ENCODE results near the gene TCEAL4. TPM values are rescaled to one million over a fixed set of nuclear protein-coding genes. Genes with fewer than 3 reads are reported as not detected.

TCEAL4 gene
- polyA plus RNA-seq, 1 donor (not counting 4 experiments of a cell fraction or from before 2014, with no cell fraction given), result 73.1 TPM

- no peak for TF ChIP-seq CTCF (optimal IDR thresholded peaks at IDR 0.05 in 1 of 3, IDR thresholded peaks at IDR 0.05 in 1 of 3, conservative IDR thresholded peaks at IDR 0.05 in 1 of 3; ENCODE audit: extremely low read depth in 1 of 3, insufficient read depth in 2 of 3, low read length in 3 of 3)
- no peak for TF ChIP-seq EZH2 (IDR thresholded peaks at IDR 0.05; ENCODE audit: low read length)
- Histone ChIP-seq H4K20me1 (ENCODE audit: control insufficient read depth, extremely low read depth, insufficient read depth, low read length) (no peaks in the 10 kb centered on the region), H3K9me1 (ENCODE audit: control insufficient read depth, extremely low read depth, insufficient read depth, low read length) (no peaks in the 10 kb centered on the region), H3K4me2 (ENCODE audit: control insufficient read depth, extremely low read depth, insufficient read depth, low read depth, low read length) (peak overlapping the region; percentile 75), H3K9me3 (ENCODE audit: control insufficient read depth, low read depth, low read length) (no peaks in the 10 kb centered on the region), H3K27me3 (ENCODE audit: control insufficient read depth, extremely low read depth, insufficient read depth, low read length) (no peaks in the 10 kb centered on the region), H3K79me2 (ENCODE audit: control insufficient read depth, insufficient read depth, low read length) (no peaks in the 10 kb centered on the region), H2AFZ (ENCODE audit: control insufficient read depth, low read length) (no peak overlapping the region), H3K27ac (ENCODE audit: control insufficient read depth, insufficient read depth, low read length) (peak overlapping the region; percentile 88), H3K9ac (ENCODE audit: control insufficient read depth, extremely low read depth, insufficient read depth, low read length) (peak overlapping the region; percentile 62), H3K4me3 (ENCODE audit: control insufficient read depth in 2 of 3, extremely low read depth in 1 of 3, insufficient read depth in 2 of 3, low read depth in 1 of 3, low read length in 3 of 3) (no peak overlapping the region), H3K36me3 (ENCODE audit: control insufficient read depth in 2 of 2, extremely low read depth in 1 of 2, insufficient read depth in 2 of 2, low read length in 2 of 2) (no peaks in the 10 kb centered on the region), H3K4me1 (ENCODE audit: control insufficient read depth, extremely low read depth, insufficient read depth, low read length) (peaks cover 36% of the 10 kb centered on the region)
- FAIRE-seq (peak; percentile 93), DNase-seq (ENCODE audit: low read depth, low spot score) (peak; percentile 17)
- dilution Hi-C loops (cut with MboI; ENCODE audit: extremely low pct_ligation_motif_present, low sequenced_read_pairs), result no loop called here
These were observed 46.6 kb upstream of the TCEAL4 start for GRCh38 chrX:103538728-103539127.

- no peak for FAIRE-seq
- dilution Hi-C loops (cut with MboI; ENCODE audit: extremely low pct_ligation_motif_present, low sequenced_read_pairs), result no loop called here
- no peak overlapping the region for H3K9ac ChIP-seq (ENCODE audit: control insufficient read depth, extremely low read depth, insufficient read depth, low read length)
These were observed 45.6 kb upstream of the TCEAL4 start for GRCh38 chrX:103539695-103540094.

More at GRCh38 chrX:103539695-103540094, 45.6 kb upstream of the TCEAL4 start:
- Histone ChIP-seq H2AFZ (ENCODE audit: control insufficient read depth, low read length) (no peak overlapping the region), H3K4me2 (ENCODE audit: control insufficient read depth, extremely low read depth, insufficient read depth, low read depth, low read length) (peak overlapping the region; percentile 0), H3K36me3 (ENCODE audit: control insufficient read depth in 2 of 2, extremely low read depth in 1 of 2, insufficient read depth in 2 of 2, low read length in 2 of 2) (no peaks in the 10 kb centered on the region), H3K9me1 (ENCODE audit: control insufficient read depth, extremely low read depth, insufficient read depth, low read length) (no peaks in the 10 kb centered on the region), H3K9me3 (ENCODE audit: control insufficient read depth, low read depth, low read length) (no peaks in the 10 kb centered on the region), H3K4me3 (ENCODE audit: control insufficient read depth in 2 of 3, extremely low read depth in 1 of 3, insufficient read depth in 2 of 3, low read depth in 1 of 3, low read length in 3 of 3) (no peak overlapping the region), H3K27ac (ENCODE audit: control insufficient read depth, insufficient read depth, low read length) (peak overlapping the region; percentile 28), H3K4me1 (ENCODE audit: control insufficient read depth, extremely low read depth, insufficient read depth, low read length) (peaks cover 36% of the 10 kb centered on the region), H3K79me2 (ENCODE audit: control insufficient read depth, insufficient read depth, low read length) (no peaks in the 10 kb centered on the region), H3K27me3 (ENCODE audit: control insufficient read depth, extremely low read depth, insufficient read depth, low read length) (no peaks in the 10 kb centered on the region), H4K20me1 (ENCODE audit: control insufficient read depth, extremely low read depth, insufficient read depth, low read length) (no peaks in the 10 kb centered on the region)
- no peak for DNase-seq (ENCODE audit: low read depth, low spot score)
- TF ChIP-seq EZH2 (IDR thresholded peaks at IDR 0.05; ENCODE audit: low read length), result no peak
- no peak for TF ChIP-seq CTCF (optimal IDR thresholded peaks at IDR 0.05 in 1 of 3, IDR thresholded peaks at IDR 0.05 in 1 of 3, conservative IDR thresholded peaks at IDR 0.05 in 1 of 3; ENCODE audit: extremely low read depth in 1 of 3, insufficient read depth in 2 of 3, low read length in 3 of 3)

Measured in keratinocyte (primary cell).